Measurements from ENCODE around the gene VSX1. TPM values are rescaled to one million over a fixed set of nuclear protein-coding genes. Genes with fewer than 3 reads are reported as not detected.
A peak's percentile ranks its signal among the peaks of the same experiment; 100 is the strongest.

The VSX1 gene
- total and polyA plus RNA-seq, 4 experiments from 2014 or later = not detected

GRCh38 chr20:25081065-25081729, 744 bp downstream of the VSX1 start:
- Histone ChIP-seq H3K4me3 (ENCODE audit: low read length in 2 of 2) (no peak overlapping the region), H3K27ac (ENCODE audit: low read depth, low read length) (no peak overlapping the region), H3K9me3 (ENCODE audit: control insufficient read depth in 1 of 2, low read length in 2 of 2) (no peaks in the 10 kb centered on the region), H3K36me3 (ENCODE audit: insufficient read depth, low read length) (no peaks in the 10 kb centered on the region), H3K27me3 (ENCODE audit: insufficient read depth, low read length) (peaks cover 52% of the 10 kb centered on the region), H3K4me1 (ENCODE audit: insufficient read depth, low read length) (peaks cover 32% of the 10 kb centered on the region)
- peaks cover 2 to 3% of the 10 kb centered on the region in 2 donors for H3K36me3 Mint-ChIP-seq
- peak in 4 of 5 donors; percentile 26 to 49 (median 40) for DNase-seq
- CTCF ChIA-PET (ENCODE audit: partially characterized antibody) = interaction anchor here (1.2 to 1.3 kb wide), 2 partner anchors 9 to 97 kb away, joined by 3 to 5 read pairs; no protein-coding TSS in a partner anchor
- intact Hi-C loops (cut with micrococcal nuclease) = no loop called here
- H3K27ac Mint-ChIP-seq = peak overlapping the region in 1 of 7 donors; percentile 19
- POLR2A ChIA-PET (ENCODE audit: partially characterized antibody) = interaction anchor here (0.9 to 1.0 kb wide), 2 partner anchors 9 to 10 kb away, joined by 3 to 4 read pairs; no protein-coding TSS in a partner anchor
- peak overlapping the region in 3 of 8 donors; percentile 37 to 62 (median 43) for H3K4me3 Mint-ChIP-seq
- H3K27me3 Mint-ChIP-seq = peaks cover 50 to 68% of the 10 kb centered on the region in 2 donors
- peaks cover 0 to 5% (median 0%) of the 10 kb centered on the region in 8 donors for H3K9me3 Mint-ChIP-seq
- peaks cover 9 to 46% (median 29%) of the 10 kb centered on the region in 4 donors for H3K4me1 Mint-ChIP-seq

GRCh38 chr20:25079171-25079570, 2.8 kb downstream of the VSX1 start:
- H3K4me3 ChIP-seq (ENCODE audit: low read length in 2 of 2) = no peak overlapping the region
- Mint-ChIP-seq H3K27me3 (peaks cover 47 to 68% of the 10 kb centered on the region in 2 donors), H3K27ac (no peak overlapping the region), H3K4me1 (peaks cover 7 to 31% (median 18%) of the 10 kb centered on the region in 4 donors), H3K36me3 (peaks cover 2 to 3% of the 10 kb centered on the region in 2 donors), H3K4me3 (no peak overlapping the region), H3K9me3 (peaks cover 0 to 5% (median 0%) of the 10 kb centered on the region in 8 donors)
- H3K36me3 ChIP-seq (ENCODE audit: insufficient read depth, low read length) = no peaks in the 10 kb centered on the region
- intact Hi-C loops (cut with micrococcal nuclease) = no loop called here
- POLR2A ChIA-PET (ENCODE audit: partially characterized antibody) = interaction anchor here (1.5 kb wide), 1 partner anchor 11 kb away, joined by 9 read pairs; no protein-coding TSS in a partner anchor
- DNase-seq = no peak
- H3K27ac ChIP-seq (ENCODE audit: low read depth, low read length) = no peak overlapping the region
- peaks cover 24% of the 10 kb centered on the region for H3K4me1 ChIP-seq (ENCODE audit: insufficient read depth, low read length)
- no peaks in the 10 kb centered on the region for H3K9me3 ChIP-seq (ENCODE audit: control insufficient read depth in 1 of 2, low read length in 2 of 2)
- CTCF ChIA-PET (ENCODE audit: partially characterized antibody) = interaction anchor here (0.9 to 2.2 kb wide), 3 partner anchors 11 to 100 kb away, joined by 3 to 9 read pairs (median 4); no protein-coding TSS in a partner anchor
- peaks cover 48% of the 10 kb centered on the region for H3K27me3 ChIP-seq (ENCODE audit: insufficient read depth, low read length)

- POLR2A ChIA-PET (ENCODE audit: partially characterized antibody) = interaction anchor here (0.6 to 1.5 kb wide), 2 partner anchors 12 to 86 kb away, joined by 3 to 9 read pairs; no protein-coding TSS in a partner anchor
- peaks cover 45% of the 10 kb centered on the region for H3K27me3 ChIP-seq (ENCODE audit: insufficient read depth, low read length)
- CTCF ChIA-PET (ENCODE audit: partially characterized antibody) = interaction anchor here (0.9 to 2.6 kb wide), 5 partner anchors 10 to 101 kb away, joined by 3 to 9 read pairs (median 4); no protein-coding TSS in a partner anchor
- H3K36me3 Mint-ChIP-seq = peaks cover 2 to 3% of the 10 kb centered on the region in 2 donors
- no peaks in the 10 kb centered on the region for H3K9me3 ChIP-seq (ENCODE audit: control insufficient read depth in 1 of 2, low read length in 2 of 2)
- peaks cover 5 to 26% (median 14%) of the 10 kb centered on the region in 4 donors for H3K4me1 Mint-ChIP-seq
- intact Hi-C loops (cut with micrococcal nuclease) = no loop called here
- H3K27ac ChIP-seq (ENCODE audit: low read depth, low read length) = no peak overlapping the region
- H3K36me3 ChIP-seq (ENCODE audit: insufficient read depth, low read length) = no peaks in the 10 kb centered on the region
- H3K4me3 ChIP-seq (ENCODE audit: low read length in 2 of 2) = no peak overlapping the region
- H3K4me1 ChIP-seq (ENCODE audit: insufficient read depth, low read length) = peaks cover 19% of the 10 kb centered on the region
- peaks cover 0 to 5% (median 0%) of the 10 kb centered on the region in 8 donors for H3K9me3 Mint-ChIP-seq
- H3K4me3 Mint-ChIP-seq = no peak overlapping the region
- no peak overlapping the region for H3K27ac Mint-ChIP-seq
- DNase-seq = no peak
- H3K27me3 Mint-ChIP-seq = peaks cover 45 to 67% of the 10 kb centered on the region in 2 donors
These were observed 3.3 kb downstream of the VSX1 start for GRCh38 chr20:25078662-25079061.

- CTCF ChIA-PET (ENCODE audit: partially characterized antibody) = interaction anchor here (0.9 to 2.6 kb wide), 5 partner anchors 12 to 102 kb away, joined by 3 to 9 read pairs (median 5); no protein-coding TSS in a partner anchor
- peak overlapping the region in 1 of 8 donors; percentile 22 for H3K4me3 Mint-ChIP-seq
- POLR2A ChIA-PET (ENCODE audit: partially characterized antibody) = interaction anchor here (1.7 kb wide), 1 partner anchor 13 kb away, joined by 3 read pairs; no protein-coding TSS in a partner anchor
- H3K27me3 Mint-ChIP-seq = peaks cover 40 to 62% of the 10 kb centered on the region in 2 donors
- Histone ChIP-seq H3K4me3 (ENCODE audit: low read length in 2 of 2) (no peak overlapping the region), H3K36me3 (ENCODE audit: insufficient read depth, low read length) (no peaks in the 10 kb centered on the region), H3K9me3 (ENCODE audit: control insufficient read depth in 1 of 2, low read length in 2 of 2) (no peaks in the 10 kb centered on the region), H3K27ac (ENCODE audit: low read depth, low read length) (no peak overlapping the region), H3K4me1 (ENCODE audit: insufficient read depth, low read length) (peaks cover 12% of the 10 kb centered on the region), H3K27me3 (ENCODE audit: insufficient read depth, low read length) (peaks cover 40% of the 10 kb centered on the region)
- DNase-seq = no peak
- intact Hi-C loops (cut with micrococcal nuclease) = no loop called here
- peaks cover 3 to 20% (median 11%) of the 10 kb centered on the region in 4 donors for H3K4me1 Mint-ChIP-seq
- peaks cover 2 to 3% of the 10 kb centered on the region in 2 donors for H3K36me3 Mint-ChIP-seq
- H3K27ac Mint-ChIP-seq = no peak overlapping the region
- H3K9me3 Mint-ChIP-seq = peaks cover 0 to 5% (median 0%) of the 10 kb centered on the region in 8 donors
These were observed 4.3 kb downstream of the VSX1 start for GRCh38 chr20:25077610-25078169.

DNA sequence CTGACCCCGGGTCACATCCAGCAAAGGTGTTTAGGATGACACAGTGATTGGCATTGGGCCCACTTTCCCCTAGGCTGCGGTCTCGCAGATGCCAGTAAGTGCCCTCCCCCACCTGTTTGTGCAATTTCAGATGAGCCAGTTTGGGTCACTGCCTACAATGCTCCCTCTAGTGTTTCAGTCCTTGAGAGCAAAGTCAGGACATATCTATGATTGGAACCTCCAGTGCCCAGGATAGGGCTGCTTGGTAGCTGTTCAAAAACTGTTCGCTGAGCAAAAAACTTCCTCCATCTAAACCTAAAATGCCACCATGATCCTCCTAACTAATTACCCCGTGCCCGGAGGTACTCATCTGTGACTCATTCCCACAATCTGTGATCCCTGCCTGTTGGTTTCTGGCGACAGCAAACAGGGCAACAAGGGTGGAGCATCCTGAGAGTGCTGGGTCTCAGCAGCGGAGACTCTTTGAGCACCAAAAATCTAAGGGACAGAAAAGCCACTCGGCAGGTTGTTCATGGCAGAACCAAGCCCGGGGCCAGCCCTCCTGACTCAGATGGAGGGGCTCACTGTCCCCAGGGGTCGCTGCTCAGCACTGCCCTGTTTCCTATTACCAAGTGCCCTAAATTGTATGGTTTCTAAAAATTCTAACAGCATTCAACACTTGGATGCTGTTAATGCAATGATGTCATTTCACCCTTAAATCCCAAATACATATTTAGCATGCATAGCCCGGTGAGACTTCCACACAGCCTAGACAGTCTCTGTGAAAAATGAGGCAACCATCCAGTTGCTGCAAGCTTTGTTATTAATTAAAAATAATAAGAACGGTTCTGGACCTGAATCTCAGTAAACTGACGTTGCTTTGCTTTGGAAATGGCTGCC, 5.0 kb downstream of the VSX1 start:
- Histone ChIP-seq H3K27me3 (ENCODE audit: insufficient read depth, low read length) (peaks cover 36% of the 10 kb centered on the region), H3K36me3 (ENCODE audit: insufficient read depth, low read length) (no peaks in the 10 kb centered on the region), H3K4me1 (ENCODE audit: insufficient read depth, low read length) (peaks cover 12% of the 10 kb centered on the region), H3K27ac (ENCODE audit: low read depth, low read length) (no peak overlapping the region), H3K9me3 (ENCODE audit: control insufficient read depth in 1 of 2, low read length in 2 of 2) (no peaks in the 10 kb centered on the region), H3K4me3 (ENCODE audit: low read length in 2 of 2) (no peak overlapping the region)
- H3K27me3 Mint-ChIP-seq = peaks cover 39 to 59% of the 10 kb centered on the region in 2 donors
- intact Hi-C loops (cut with micrococcal nuclease) = no loop called here
- no peak overlapping the region for H3K27ac Mint-ChIP-seq
- ChIA-PET CTCF (ENCODE audit: partially characterized antibody) (interaction anchor here (0.5 to 2.6 kb wide), 5 partner anchors 11 to 322 kb away, joined by 3 to 9 read pairs (median 5); no protein-coding TSS in a partner anchor), POLR2A (ENCODE audit: partially characterized antibody) (interaction anchor here (1.7 kb wide), 1 partner anchor 13 kb away, joined by 3 read pairs; no protein-coding TSS in a partner anchor)
- H3K4me3 Mint-ChIP-seq = no peak overlapping the region
- peaks cover 2 to 3% of the 10 kb centered on the region in 2 donors for H3K36me3 Mint-ChIP-seq
- no peak for DNase-seq
- H3K9me3 Mint-ChIP-seq = peaks cover 0 to 5% (median 0%) of the 10 kb centered on the region in 8 donors
- peaks cover 3 to 15% (median 8%) of the 10 kb centered on the region in 4 donors for H3K4me1 Mint-ChIP-seq

GRCh38 chr20:25076201-25076600, 5.7 kb downstream of the VSX1 start:
- intact Hi-C loops (cut with micrococcal nuclease) = no loop called here
- H3K9me3 Mint-ChIP-seq = peaks cover 0 to 5% (median 0%) of the 10 kb centered on the region in 8 donors
- Histone ChIP-seq H3K4me1 (ENCODE audit: insufficient read depth, low read length) (peaks cover 9% of the 10 kb centered on the region), H3K27me3 (ENCODE audit: insufficient read depth, low read length) (peaks cover 36% of the 10 kb centered on the region), H3K27ac (ENCODE audit: low read depth, low read length) (no peak overlapping the region), H3K36me3 (ENCODE audit: insufficient read depth, low read length) (no peaks in the 10 kb centered on the region), H3K9me3 (ENCODE audit: control insufficient read depth in 1 of 2, low read length in 2 of 2) (no peaks in the 10 kb centered on the region), H3K4me3 (ENCODE audit: low read length in 2 of 2) (no peak overlapping the region)
- CTCF ChIA-PET (ENCODE audit: partially characterized antibody) = interaction anchor here (2.6 kb wide), 1 partner anchor 82 kb away, joined by 7 read pairs; no protein-coding TSS in a partner anchor
- H3K36me3 Mint-ChIP-seq = peaks cover 2 to 3% of the 10 kb centered on the region in 2 donors
- no peak overlapping the region for H3K4me3 Mint-ChIP-seq
- no peak overlapping the region for H3K27ac Mint-ChIP-seq
- POLR2A ChIA-PET (ENCODE audit: partially characterized antibody) = interaction anchor here (1.7 kb wide), 1 partner anchor 14 kb away, joined by 3 read pairs; no protein-coding TSS in a partner anchor
- H3K4me1 Mint-ChIP-seq = peaks cover 3 to 13% (median 8%) of the 10 kb centered on the region in 4 donors
- peaks cover 41 to 64% of the 10 kb centered on the region in 2 donors for H3K27me3 Mint-ChIP-seq
- no peak for DNase-seq
